ENCODE measurements around the gene LMAN1L. TPM values are rescaled to one million over a fixed set of nuclear protein-coding genes. Genes with fewer than 3 reads are reported as not detected.

Gene LMAN1L
- total RNA-seq, 1 donor from 2014 or later: not detected

GRCh38 chr15:74794970-74795349 lies 17.7 kb upstream of the LMAN1L start:
- no peaks in the 10 kb centered on the region for H3K36me3 ChIP-seq (ENCODE audit: control insufficient read depth, insufficient read depth, low read length)
- TF ChIP-seq CTCF (IDR thresholded peaks at IDR 0.05; ENCODE audit: insufficient read depth, low read length, poor library complexity, severe bottlenecking): no peak
- DNase-seq (ENCODE audit: low read depth): no peak
- no peak overlapping the region for H3K4me3 ChIP-seq (ENCODE audit: low read depth, low read length)
- no peaks in the 10 kb centered on the region for H3K27me3 ChIP-seq (ENCODE audit: control insufficient read depth, insufficient read depth, low read length)

GRCh38 chr15:74795966-74796625 lies 16.5 kb upstream of the LMAN1L start:
- H3K36me3 ChIP-seq (ENCODE audit: control insufficient read depth, insufficient read depth, low read length): no peaks in the 10 kb centered on the region
- no peak for TF ChIP-seq CTCF (IDR thresholded peaks at IDR 0.05; ENCODE audit: insufficient read depth, low read length, poor library complexity, severe bottlenecking)
- DNase-seq (ENCODE audit: low read depth): no peak
- H3K27me3 ChIP-seq (ENCODE audit: control insufficient read depth, insufficient read depth, low read length): no peaks in the 10 kb centered on the region
- H3K4me3 ChIP-seq (ENCODE audit: low read depth, low read length): no peak overlapping the region

- no peak for TF ChIP-seq CTCF (IDR thresholded peaks at IDR 0.05; ENCODE audit: insufficient read depth, low read length, poor library complexity, severe bottlenecking)
- Histone ChIP-seq H3K4me3 (ENCODE audit: low read depth, low read length) (no peak overlapping the region), H3K27me3 (ENCODE audit: control insufficient read depth, insufficient read depth, low read length) (no peaks in the 10 kb centered on the region), H3K36me3 (ENCODE audit: control insufficient read depth, insufficient read depth, low read length) (peaks cover 1% of the 10 kb centered on the region)
- no peak for DNase-seq (ENCODE audit: low read depth)
These were observed 14.0 kb upstream of the LMAN1L start for GRCh38 chr15:74798388-74799254.

- Histone ChIP-seq H3K36me3 (ENCODE audit: control insufficient read depth, insufficient read depth, low read length) (peaks cover 1% of the 10 kb centered on the region), H3K4me3 (ENCODE audit: low read depth, low read length) (no peak overlapping the region), H3K27me3 (ENCODE audit: control insufficient read depth, insufficient read depth, low read length) (no peaks in the 10 kb centered on the region)
- no peak for TF ChIP-seq CTCF (IDR thresholded peaks at IDR 0.05; ENCODE audit: insufficient read depth, low read length, poor library complexity, severe bottlenecking)
- DNase-seq (ENCODE audit: low read depth): no peak
These were observed 13.3 kb upstream of the LMAN1L start for GRCh38 chr15:74799255-74799855.

GRCh38 chr15:74799856-74800558 lies 12.6 kb upstream of the LMAN1L start:
- no peak overlapping the region for H3K4me3 ChIP-seq (ENCODE audit: low read depth, low read length)
- DNase-seq (ENCODE audit: low read depth): no peak

More at GRCh38 chr15:74799856-74800558, 12.6 kb upstream of the LMAN1L start:
- no peaks in the 10 kb centered on the region for H3K27me3 ChIP-seq (ENCODE audit: control insufficient read depth, insufficient read depth, low read length)
- peak; percentile 99 for TF ChIP-seq CTCF (IDR thresholded peaks at IDR 0.05; ENCODE audit: insufficient read depth, low read length, poor library complexity, severe bottlenecking)
- peaks cover 1% of the 10 kb centered on the region for H3K36me3 ChIP-seq (ENCODE audit: control insufficient read depth, insufficient read depth, low read length)
